Measurements from ENCODE around the gene DYSF.
A peak's percentile ranks its signal among the peaks of the same experiment; 100 is the strongest.

Gene DYSF

GRCh38 chr2:71464389-71464788 is 11.0 kb downstream of the DYSF start:
- peaks cover 0 to 94% (median 50%) of the 10 kb centered on the region in 11 experiments; a peak in 19 of 22 replicates for H4K20me1 ChIP-seq
- H3K36me3 ChIP-seq: peaks cover 8 to 57% (median 25%) of the 10 kb centered on the region in 11 experiments; a peak in 17 of 22 replicates
- peaks cover 29 to 48% (median 35%) of the 10 kb centered on the region in 11 experiments for H3K9me3 ChIP-seq (replicated peaks in 1 of 11)
- H3K27me3 ChIP-seq: peaks cover 54 to 67% (median 62%) of the 10 kb centered on the region in 11 experiments
- no peak overlapping the region for H3K27ac ChIP-seq
- 0 out of 22 replicates have a peak overlapping the region, but pooled peaks of 1 of the 11 experiments have one; percentile 98 for H3K4me2 ChIP-seq
- H3K4me3 ChIP-seq: no peak overlapping the region
- H3K4me1 ChIP-seq: peaks cover 14 to 29% (median 16%) of the 10 kb centered on the region in 10 experiments; a peak in 19 of 20 replicates
- TF ChIP-seq Cebpa-rat (IDR thresholded peaks at IDR 0.05): no peak
- no peak overlapping the region for H3K9ac ChIP-seq

GRCh38 chr2:71465356-71465755 is 12.0 kb downstream of the DYSF start:
- H3K27me3 ChIP-seq: peaks cover 54 to 67% (median 62%) of the 10 kb centered on the region in 11 experiments
- H3K27ac ChIP-seq: no peak overlapping the region
- no peak overlapping the region for H3K4me3 ChIP-seq
- H3K9me3 ChIP-seq (replicated peaks in 1 of 11): peaks cover 29 to 48% (median 35%) of the 10 kb centered on the region in 11 experiments
- H3K9ac ChIP-seq: no peak overlapping the region
- H3K4me1 ChIP-seq: peaks cover 14 to 37% (median 20%) of the 10 kb centered on the region in 10 experiments; a peak in 19 of 20 replicates
- peaks cover 0 to 86% (median 55%) of the 10 kb centered on the region in 11 experiments; a peak in 19 of 22 replicates for H4K20me1 ChIP-seq
- peak overlapping the region in 4 of 11 experiments; percentile 86 to 98 (median 92); a peak in 5 of 22 replicates for H3K4me2 ChIP-seq
- no peak for TF ChIP-seq Cebpa-rat (IDR thresholded peaks at IDR 0.05)
- peaks cover 8 to 48% (median 24%) of the 10 kb centered on the region in 11 experiments; a peak in 17 of 22 replicates for H3K36me3 ChIP-seq

GRCh38 chr2:71465961-71466300 is 12.6 kb downstream of the DYSF start:
- peaks cover 8 to 42% (median 24%) of the 10 kb centered on the region in 11 experiments; a peak in 17 of 22 replicates for H3K36me3 ChIP-seq
- H3K27ac ChIP-seq: no peak overlapping the region
- peaks cover 54 to 67% (median 62%) of the 10 kb centered on the region in 11 experiments for H3K27me3 ChIP-seq
- H3K9me3 ChIP-seq (replicated peaks in 1 of 11): peaks cover 29 to 48% (median 34%) of the 10 kb centered on the region in 11 experiments
- no peak for TF ChIP-seq Cebpa-rat (IDR thresholded peaks at IDR 0.05)
- peaks cover 14 to 37% (median 20%) of the 10 kb centered on the region in 10 experiments; a peak in 19 of 20 replicates for H3K4me1 ChIP-seq
- H4K20me1 ChIP-seq: peaks cover 0 to 84% (median 55%) of the 10 kb centered on the region in 11 experiments; a peak in 19 of 22 replicates
- H3K4me3 ChIP-seq: peak overlapping the region; percentile 52 to 74 (median 62); a peak in 14 of 20 replicates
- peak overlapping the region in 3 of 11 experiments; percentile 49 to 71 (median 60); a peak in 3 of 22 replicates for H3K9ac ChIP-seq
- H3K4me2 ChIP-seq: peak overlapping the region; percentile 83 to 98 (median 90)

DNA sequence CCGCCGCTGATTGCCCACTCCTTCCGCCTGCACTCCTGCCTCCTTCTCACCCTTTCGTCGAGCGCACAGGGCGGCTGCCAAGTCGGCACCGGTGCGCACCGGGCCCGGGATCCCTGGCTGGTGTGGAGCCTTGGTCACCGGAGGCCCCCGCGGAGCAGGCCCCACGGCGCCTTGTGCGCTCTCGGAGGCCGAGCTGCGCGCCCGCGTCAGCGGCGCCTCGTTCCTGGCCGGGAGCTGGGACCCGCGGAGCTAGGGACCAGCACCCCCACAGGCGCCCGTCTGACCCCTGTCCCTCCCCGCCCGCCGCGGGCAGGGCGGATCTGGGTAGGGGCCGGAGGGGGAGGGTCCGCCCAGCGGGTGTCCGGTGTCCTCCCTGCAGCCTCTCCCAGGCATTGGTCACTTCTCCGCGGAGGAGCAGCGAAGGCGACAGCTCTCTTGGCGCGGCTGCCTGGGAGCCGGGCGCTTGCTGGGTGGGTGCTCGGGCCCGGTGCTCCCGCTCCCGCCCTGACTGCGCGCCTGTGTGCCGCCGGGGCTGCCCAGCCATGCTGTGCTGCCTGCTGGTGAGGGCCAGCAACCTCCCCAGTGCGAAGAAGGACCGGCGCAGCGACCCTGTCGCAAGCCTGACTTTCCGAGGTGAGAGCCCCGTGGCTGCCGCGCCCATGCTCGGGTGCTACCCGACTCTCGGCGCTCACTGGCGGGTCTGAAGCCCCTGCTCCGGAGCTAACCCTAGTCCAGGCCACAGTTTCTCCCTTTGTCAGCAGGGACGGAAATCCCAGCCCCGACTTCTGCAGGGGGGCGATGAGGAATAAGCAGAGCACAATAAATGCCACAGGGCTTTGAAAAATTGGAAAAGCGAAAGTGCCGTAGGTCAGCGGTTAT is 13.2 kb downstream of the DYSF start:
- Histone ChIP-seq H3K4me1 (peaks cover 14 to 37% (median 20%) of the 10 kb centered on the region in 10 experiments; a peak in 19 of 20 replicates), H3K27ac (peak overlapping the region in 2 of 11 experiments; percentile 23 to 42; a peak in 2 of 22 replicates), H3K4me2 (peak overlapping the region; percentile 83 to 98 (median 90)), H3K9me3 (replicated peaks in 1 of 11) (peaks cover 26 to 42% (median 30%) of the 10 kb centered on the region in 11 experiments), H3K27me3 (peaks cover 54 to 67% (median 62%) of the 10 kb centered on the region in 11 experiments), H3K36me3 (peaks cover 8 to 37% (median 20%) of the 10 kb centered on the region in 11 experiments; a peak in 17 of 22 replicates), H3K4me3 (peak overlapping the region; percentile 52 to 74 (median 62)), H3K9ac (peak overlapping the region; percentile 24 to 77 (median 67); a peak in 21 of 22 replicates), H4K20me1 (peaks cover 0 to 85% (median 55%) of the 10 kb centered on the region in 11 experiments; a peak in 19 of 22 replicates)
- no peak for TF ChIP-seq Cebpa-rat (IDR thresholded peaks at IDR 0.05)

DNA sequence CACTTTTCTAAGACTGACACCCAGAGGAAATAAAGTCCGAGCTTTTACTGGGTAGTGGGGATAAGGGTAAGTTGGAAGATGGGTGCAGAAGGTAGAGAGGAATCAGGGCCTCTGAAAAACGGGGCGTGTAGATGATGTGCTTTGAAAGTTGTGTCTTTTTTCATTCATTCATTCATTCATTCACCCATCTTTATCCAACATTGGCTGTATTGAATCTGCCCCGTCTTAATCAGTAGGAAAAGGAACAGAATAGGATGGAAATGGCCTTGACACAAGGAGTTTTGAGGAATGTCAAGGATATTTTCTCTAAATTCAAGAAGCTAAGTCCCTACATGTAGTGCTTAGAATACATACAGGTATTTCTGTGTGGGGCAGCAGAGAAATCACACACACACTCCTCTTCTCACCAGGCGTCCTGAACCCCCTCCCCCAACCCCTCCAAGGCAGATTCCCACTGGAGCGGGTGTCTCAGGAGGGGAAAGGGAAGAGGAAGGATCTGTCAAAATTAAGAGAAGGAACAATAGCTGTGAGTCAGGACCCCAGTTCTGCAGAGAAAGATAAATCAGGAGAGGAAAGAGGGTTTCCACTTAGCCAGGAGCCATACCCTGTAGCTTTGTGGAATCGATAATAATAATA is 13.9 kb downstream of the DYSF start:
- peak overlapping the region; percentile 24 to 77 (median 67); a peak in 18 of 22 replicates for H3K9ac ChIP-seq
- H3K9me3 ChIP-seq (replicated peaks in 1 of 11): peaks cover 18 to 34% (median 22%) of the 10 kb centered on the region in 11 experiments
- H3K36me3 ChIP-seq: peaks cover 5 to 31% (median 12%) of the 10 kb centered on the region in 11 experiments; a peak in 17 of 22 replicates
- peaks cover 54 to 67% (median 62%) of the 10 kb centered on the region in 11 experiments for H3K27me3 ChIP-seq
- H3K4me3 ChIP-seq: peak overlapping the region; percentile 52 to 74 (median 62)
- H4K20me1 ChIP-seq: peaks cover 0 to 80% (median 55%) of the 10 kb centered on the region in 11 experiments; a peak in 19 of 22 replicates
- H3K4me1 ChIP-seq: peaks cover 14 to 37% (median 20%) of the 10 kb centered on the region in 10 experiments; a peak in 19 of 20 replicates
- peak overlapping the region; percentile 83 to 98 (median 90) for H3K4me2 ChIP-seq
- peak overlapping the region in 2 of 11 experiments; percentile 23 to 42; a peak in 1 of 22 replicates for H3K27ac ChIP-seq
- TF ChIP-seq Cebpa-rat (IDR thresholded peaks at IDR 0.05): no peak

- H3K9ac ChIP-seq: no peak overlapping the region
- peaks cover 6 to 23% (median 10%) of the 10 kb centered on the region in 11 experiments for H3K9me3 ChIP-seq (replicated peaks in 1 of 11)
- H3K36me3 ChIP-seq: peaks cover 0 to 29% (median under 1%) of the 10 kb centered on the region in 11 experiments; a peak in 10 of 22 replicates
- H3K27me3 ChIP-seq: peaks cover 54 to 60% (median 57%) of the 10 kb centered on the region in 11 experiments
- H3K4me3 ChIP-seq: no peak overlapping the region
- TF ChIP-seq Cebpa-rat (IDR thresholded peaks at IDR 0.05): no peak
- no peak overlapping the region for H3K27ac ChIP-seq
- peaks cover 0 to 75% (median 55%) of the 10 kb centered on the region in 11 experiments; a peak in 19 of 22 replicates for H4K20me1 ChIP-seq
- no peak overlapping the region for H3K4me2 ChIP-seq
- H3K4me1 ChIP-seq: peaks cover 14 to 38% (median 20%) of the 10 kb centered on the region in 10 experiments; a peak in 19 of 20 replicates
Observed at GRCh38 chr2:71468279-71469015, 15.1 kb downstream of the DYSF start.

DNA sequence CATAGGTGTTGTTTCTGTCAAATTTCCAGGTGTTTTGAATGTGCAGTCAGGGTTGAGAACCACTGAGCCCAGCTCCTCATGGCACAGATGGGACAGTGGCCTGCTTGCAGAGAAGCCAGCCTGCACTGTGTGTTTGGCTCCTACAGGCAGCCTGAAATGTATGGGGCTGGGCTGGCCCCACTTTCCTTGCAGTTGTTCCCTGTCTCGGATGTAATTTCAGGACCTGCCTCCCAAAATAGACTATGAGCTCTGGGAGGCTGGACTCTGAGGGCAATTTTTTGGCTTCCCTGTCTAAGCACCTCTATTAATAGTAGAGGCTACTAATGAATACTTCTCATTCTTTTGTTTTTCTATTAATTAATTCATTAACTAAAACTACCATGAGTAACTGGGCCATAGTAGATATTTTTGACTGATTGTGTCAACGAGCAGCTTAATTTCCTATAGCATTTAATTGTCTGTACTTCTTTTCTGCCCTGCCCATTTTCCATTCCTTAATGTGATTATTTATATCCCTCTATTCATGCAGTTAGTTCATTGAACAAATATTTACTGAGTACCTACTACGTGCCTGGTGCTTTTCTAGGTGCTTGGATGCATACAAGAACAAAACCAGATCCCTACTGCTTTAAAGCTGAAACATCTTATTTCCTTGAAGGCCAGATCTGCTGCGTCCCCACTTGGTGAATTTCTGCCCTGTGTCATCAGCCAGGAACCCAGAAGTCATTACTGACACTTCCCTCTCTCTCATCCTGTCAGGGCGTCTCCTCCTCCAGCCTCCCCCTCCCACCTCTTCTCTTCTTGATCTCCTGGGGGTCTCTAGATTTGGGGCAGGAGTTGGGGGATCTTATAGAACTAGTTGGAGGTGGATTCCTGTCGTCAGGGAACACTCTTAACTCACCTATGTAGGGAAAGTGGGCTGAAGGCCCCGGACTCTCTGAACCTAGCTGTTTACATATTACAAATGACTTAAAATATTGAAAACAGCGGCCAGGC is 16.3 kb downstream of the DYSF start:
- peaks cover 0 to 24% (median 0%) of the 10 kb centered on the region in 11 experiments; a peak in 5 of 22 replicates for H3K36me3 ChIP-seq
- H3K9ac ChIP-seq: no peak overlapping the region
- no peak overlapping the region for H3K4me3 ChIP-seq

More for the DNA sequence above, 16.3 kb downstream of the DYSF start:
- Histone ChIP-seq H3K27ac (no peak overlapping the region), H3K4me1 (peaks cover 14 to 51% (median 24%) of the 10 kb centered on the region in 10 experiments; a peak in 19 of 20 replicates), H3K9me3 (replicated peaks in 1 of 11) (peaks cover 0 to 10% (median 0%) of the 10 kb centered on the region in 11 experiments; a peak in 4 of 22 replicates), H4K20me1 (peaks cover 0 to 75% (median 47%) of the 10 kb centered on the region in 11 experiments; a peak in 19 of 22 replicates), H3K4me2 (peak overlapping the region in 2 of 11 experiments; percentile 8 to 10; a peak in 2 of 22 replicates), H3K27me3 (peaks cover 41 to 48% (median 45%) of the 10 kb centered on the region in 11 experiments)
- TF ChIP-seq Cebpa-rat (IDR thresholded peaks at IDR 0.05): no peak

All from BLaER1 treated with 17β-estradiol and CSF1 and Interleukin-3, amounts not matched to agents 10 nM and 100 nM (cell line).